Measurements from ENCODE around the gene ENPP6. TPM values are rescaled to one million over a fixed set of nuclear protein-coding genes. Genes with fewer than 3 reads are reported as not detected.

The ENPP6 gene
- total RNA-seq, 1 donor from 2014 or later = not detected

DNA sequence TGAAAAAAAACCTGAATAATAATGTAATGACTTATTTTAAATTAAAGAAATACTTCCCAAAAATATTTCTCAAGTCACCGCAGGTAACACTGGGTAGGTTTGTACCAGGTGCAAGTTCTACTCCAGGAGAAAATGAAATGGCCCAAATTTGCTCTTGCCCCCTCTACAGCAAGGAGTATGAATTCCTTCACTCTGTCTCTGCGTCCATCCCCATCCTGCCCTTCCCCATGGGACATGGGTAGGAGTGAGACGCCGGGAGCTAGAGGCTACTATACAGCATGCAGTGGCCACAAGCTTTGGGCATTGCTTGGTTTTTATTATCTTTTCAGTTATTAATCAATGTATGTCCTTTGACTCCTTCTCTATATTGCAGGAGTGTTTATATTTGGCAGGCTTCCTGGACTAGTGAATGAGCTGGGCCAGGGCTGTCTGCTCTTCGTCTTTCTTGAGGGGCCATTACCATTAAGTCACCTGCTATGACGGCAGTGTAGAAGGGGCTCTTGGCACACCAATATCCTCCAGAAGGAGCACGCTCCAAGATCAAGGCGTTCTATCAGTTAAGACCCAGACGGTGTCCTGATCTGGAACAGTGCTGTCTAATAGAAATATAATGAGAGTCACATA lies 149.6 kb downstream of the ENPP6 start:
- no peak overlapping the region for H3K4me3 ChIP-seq (ENCODE audit: low read depth, low read length)
- TF ChIP-seq, protein P1, sequence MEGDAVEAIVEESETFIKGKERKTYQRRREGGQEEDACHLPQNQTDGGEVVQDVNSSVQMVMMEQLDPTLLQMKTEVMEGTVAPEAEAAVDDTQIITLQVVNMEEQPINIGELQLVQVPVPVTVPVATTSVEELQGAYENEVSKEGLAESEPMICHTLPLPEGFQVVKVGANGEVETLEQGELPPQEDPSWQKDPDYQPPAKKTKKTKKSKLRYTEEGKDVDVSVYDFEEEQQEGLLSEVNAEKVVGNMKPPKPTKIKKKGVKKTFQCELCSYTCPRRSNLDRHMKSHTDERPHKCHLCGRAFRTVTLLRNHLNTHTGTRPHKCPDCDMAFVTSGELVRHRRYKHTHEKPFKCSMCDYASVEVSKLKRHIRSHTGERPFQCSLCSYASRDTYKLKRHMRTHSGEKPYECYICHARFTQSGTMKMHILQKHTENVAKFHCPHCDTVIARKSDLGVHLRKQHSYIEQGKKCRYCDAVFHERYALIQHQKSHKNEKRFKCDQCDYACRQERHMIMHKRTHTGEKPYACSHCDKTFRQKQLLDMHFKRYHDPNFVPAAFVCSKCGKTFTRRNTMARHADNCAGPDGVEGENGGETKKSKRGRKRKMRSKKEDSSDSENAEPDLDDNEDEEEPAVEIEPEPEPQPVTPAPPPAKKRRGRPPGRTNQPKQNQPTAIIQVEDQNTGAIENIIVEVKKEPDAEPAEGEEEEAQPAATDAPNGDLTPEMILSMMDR (conservative IDR thresholded peaks at IDR 0.05; ENCODE audit: low read depth, low read length) = no peak
- no peak for DNase-seq (ENCODE audit: low read depth)

DNA sequence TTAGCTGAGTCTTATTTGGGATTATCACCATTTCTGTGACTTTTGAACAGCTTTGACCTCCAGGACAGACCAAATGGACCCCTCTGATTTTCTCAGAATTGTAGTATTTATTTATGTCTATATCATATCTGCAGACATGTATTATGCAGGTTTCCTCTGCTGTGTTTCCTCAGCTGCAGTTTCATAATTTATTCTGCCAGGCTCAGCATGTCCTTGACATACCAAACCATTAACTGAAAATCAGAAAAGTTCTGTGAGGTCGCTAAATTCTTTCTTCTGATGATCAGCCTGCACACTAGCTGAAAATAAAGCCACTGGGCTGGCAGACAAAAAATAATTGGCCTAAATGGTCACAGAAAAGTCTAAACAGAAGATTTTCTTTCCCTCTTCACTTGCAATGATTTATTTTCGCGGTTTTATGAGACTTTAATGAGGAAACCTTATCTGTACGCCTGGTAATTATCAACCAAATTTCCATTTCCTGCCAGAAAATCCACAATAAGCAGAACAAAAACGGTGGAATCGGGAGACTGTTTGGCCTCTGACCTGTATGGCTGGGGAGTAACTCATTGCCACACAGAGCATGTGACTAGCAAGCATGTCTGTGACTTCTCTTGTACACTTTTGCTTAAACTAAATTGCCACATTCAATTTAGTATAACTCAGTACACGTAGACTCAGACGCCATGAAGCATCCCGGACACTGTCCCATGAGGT lies 150.9 kb downstream of the ENPP6 start:
- no peak overlapping the region for H3K4me3 ChIP-seq (ENCODE audit: low read depth, low read length)
- no peak for DNase-seq (ENCODE audit: low read depth)
- TF ChIP-seq, protein P1 (conservative IDR thresholded peaks at IDR 0.05; ENCODE audit: low read depth, low read length) = no peak

DNA sequence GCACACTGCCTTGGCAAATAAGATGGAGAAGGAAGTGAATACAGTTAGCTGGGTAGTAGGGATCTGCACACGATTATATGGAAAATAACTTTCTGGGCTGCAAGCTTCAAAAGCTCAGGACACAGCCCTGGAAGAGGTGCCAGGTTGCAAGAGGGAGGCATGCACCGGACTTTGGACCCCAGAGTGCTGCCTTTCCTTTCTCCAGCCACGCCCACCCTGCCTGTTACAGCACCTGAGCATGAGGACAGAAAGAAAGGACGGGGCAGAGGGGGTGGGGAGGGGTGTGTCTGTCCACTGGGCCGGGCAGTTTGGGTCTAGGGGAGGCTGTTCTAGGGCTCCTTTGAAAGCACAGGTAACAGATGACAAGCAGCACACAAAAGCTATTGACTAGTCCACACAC lies 152.8 kb downstream of the ENPP6 start:
- no peak for DNase-seq (ENCODE audit: low read depth)
- no peak overlapping the region for H3K4me3 ChIP-seq (ENCODE audit: low read depth, low read length)
- TF ChIP-seq, protein P1 (conservative IDR thresholded peaks at IDR 0.05; ENCODE audit: low read depth, low read length) = no peak

DNA sequence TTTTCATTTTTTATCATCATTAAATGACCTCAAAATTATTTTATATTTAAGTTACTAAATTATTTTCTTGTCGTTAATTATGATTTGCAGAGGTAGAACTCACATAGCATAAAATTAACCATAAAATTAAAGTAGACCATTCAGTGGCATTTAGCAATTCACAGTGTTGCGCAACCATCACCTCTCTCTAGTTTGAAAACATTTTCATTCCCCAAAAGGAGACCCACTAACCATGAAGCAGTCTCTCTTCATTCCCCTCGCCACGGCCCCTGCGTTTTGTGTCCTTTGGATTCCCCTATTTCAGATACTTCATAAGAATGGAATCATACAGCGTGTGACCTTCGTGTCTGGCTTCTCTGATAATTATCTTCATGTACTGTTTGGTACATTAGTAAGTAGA lies 154.9 kb downstream of the ENPP6 start:
- TF ChIP-seq, protein P1 (conservative IDR thresholded peaks at IDR 0.05; ENCODE audit: low read depth, low read length) = no peak
- DNase-seq (ENCODE audit: low read depth) = no peak
- H3K4me3 ChIP-seq (ENCODE audit: low read depth, low read length) = no peak overlapping the region

GRCh38 chr4:184061582-184061981 lies 156.1 kb downstream of the ENPP6 start:
- TF ChIP-seq, protein P1 (conservative IDR thresholded peaks at IDR 0.05; ENCODE audit: low read depth, low read length) = no peak
- DNase-seq (ENCODE audit: low read depth) = no peak
- H3K4me3 ChIP-seq (ENCODE audit: low read depth, low read length) = no peak overlapping the region

DNA sequence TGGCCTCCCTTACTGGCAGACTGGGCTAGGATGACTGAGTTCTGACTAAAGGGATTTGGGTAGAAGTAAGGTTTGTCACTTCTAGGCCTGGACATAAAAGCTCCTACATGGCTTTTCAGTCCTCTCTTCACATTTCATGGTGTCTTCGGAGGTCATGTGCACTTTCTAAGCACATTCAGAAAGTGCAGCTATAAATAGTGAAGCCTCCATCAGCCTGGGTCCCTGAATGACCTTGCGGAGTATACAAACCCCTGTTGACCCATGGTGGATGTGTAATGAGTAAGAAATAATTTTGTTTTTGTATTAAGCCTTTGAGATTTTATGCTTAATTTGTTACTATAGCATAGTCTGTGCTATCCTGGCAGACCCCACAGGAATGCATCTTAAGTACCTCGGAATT lies 158.6 kb downstream of the ENPP6 start:
- H3K4me3 ChIP-seq (ENCODE audit: low read depth, low read length) = no peak overlapping the region
- DNase-seq (ENCODE audit: low read depth) = no peak
- TF ChIP-seq, protein P1 (conservative IDR thresholded peaks at IDR 0.05; ENCODE audit: low read depth, low read length) = no peak

GRCh38 chr4:184058026-184058425 lies 159.6 kb downstream of the ENPP6 start:
- DNase-seq (ENCODE audit: low read depth) = no peak
- no peak overlapping the region for H3K4me3 ChIP-seq (ENCODE audit: low read depth, low read length)
- TF ChIP-seq, protein P1 (conservative IDR thresholded peaks at IDR 0.05; ENCODE audit: low read depth, low read length) = no peak

Measured in epithelial cell of proximal tubule (primary cell).